Measurements from ENCODE around the gene EIF6.
"Not testable (repeated sequence)": the region's sequence is repeated elsewhere in the genome, so short reads cannot be mapped to it uniquely, and the experiment has no call there.

EIF6 gene

GRCh38 chr20:35254448-35254999, 30.0 kb downstream of the EIF6 start:
- ATAC-seq (replicated peaks) = no peak
- no peaks in the 10 kb centered on the region for H3K9me3 Mint-ChIP-seq
- H3K27ac Mint-ChIP-seq = no peak overlapping the region
- no peak overlapping the region for H3K4me3 Mint-ChIP-seq
- peaks cover 16 to 17% of the 10 kb centered on the region in 2 donors for H3K36me3 Mint-ChIP-seq
- H3K27me3 Mint-ChIP-seq = no peaks in the 10 kb centered on the region
- DNase-seq = no peak
- peaks cover 15 to 25% of the 10 kb centered on the region in 2 donors for H3K4me1 Mint-ChIP-seq

GRCh38 chr20:35253010-35253409, 31.6 kb downstream of the EIF6 start:
- DNase-seq (no peak), ATAC-seq (replicated peaks) (no peak)
- Mint-ChIP-seq H3K27ac (no peak overlapping the region), H3K27me3 (no peaks in the 10 kb centered on the region), H3K9me3 (no peaks in the 10 kb centered on the region), H3K36me3 (peaks cover 16% of the 10 kb centered on the region in 2 donors), H3K4me3 (no peak overlapping the region), H3K4me1 (peaks cover 15 to 25% of the 10 kb centered on the region in 2 donors)

DNA sequence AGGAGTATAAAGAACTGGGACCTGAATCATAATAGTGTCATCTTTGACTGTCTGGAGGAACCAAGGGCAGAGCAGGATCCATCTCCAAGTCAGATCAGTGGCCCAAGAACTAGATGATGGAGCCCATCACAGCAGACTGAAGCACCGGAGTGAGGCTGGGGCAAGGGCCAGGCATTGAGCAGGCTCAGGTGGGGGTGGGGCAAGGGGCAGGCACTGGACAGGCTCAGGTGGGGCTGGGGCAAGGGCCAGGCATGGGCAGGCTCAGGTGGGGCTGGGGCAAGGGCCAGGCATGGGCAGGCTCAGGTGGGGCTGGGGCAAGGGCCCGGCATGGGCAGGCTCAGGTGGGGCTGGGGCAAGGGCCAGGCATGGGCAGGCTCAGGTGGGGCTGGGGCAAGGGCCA, 32.0 kb downstream of the EIF6 start:
- not testable (repeated sequence) for ATAC-seq (replicated peaks); H3K9me3 Mint-ChIP-seq; H3K27me3 Mint-ChIP-seq; H3K4me3 Mint-ChIP-seq; DNase-seq
- Mint-ChIP-seq H3K4me1 (peaks cover 15 to 25% of the 10 kb centered on the region in 2 donors), H3K36me3 (peaks cover 16 to 17% of the 10 kb centered on the region in 2 donors), H3K27ac (peak overlapping the region; percentile 47)

GRCh38 chr20:35252037-35252461, 32.5 kb downstream of the EIF6 start:
- no peak overlapping the region for H3K4me3 Mint-ChIP-seq

DNA sequence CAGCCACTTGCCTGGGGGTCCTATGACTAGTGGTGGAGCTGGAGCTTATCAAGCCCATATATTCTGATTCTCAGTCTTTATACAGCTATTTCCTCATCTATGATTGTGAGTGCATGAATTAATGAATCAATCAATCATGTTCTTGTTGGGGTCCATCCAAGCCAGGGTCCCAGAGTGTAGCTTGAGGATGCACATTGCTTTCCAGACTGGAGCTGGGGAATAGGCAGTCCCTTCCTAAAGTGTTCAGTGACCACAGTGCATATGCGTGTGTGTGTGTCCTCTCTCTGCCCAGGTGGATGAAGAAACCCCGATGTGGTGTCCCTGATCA, 33.0 kb downstream of the EIF6 start:
- H3K9me3 Mint-ChIP-seq = no peaks in the 10 kb centered on the region
- ATAC-seq (replicated peaks) (peak in 1 of 2 donors; percentile 12), DNase-seq (no peak)
- H3K27me3 Mint-ChIP-seq = no peaks in the 10 kb centered on the region
- H3K36me3 Mint-ChIP-seq = peaks cover 13 to 22% of the 10 kb centered on the region in 2 donors
- H3K27ac Mint-ChIP-seq = no peak overlapping the region
- no peak overlapping the region for H3K4me3 Mint-ChIP-seq
- peaks cover 15 to 25% of the 10 kb centered on the region in 2 donors for H3K4me1 Mint-ChIP-seq

More at GRCh38 chr20:35252037-35252461, 32.5 kb downstream of the EIF6 start:
- no peaks in the 10 kb centered on the region for H3K9me3 Mint-ChIP-seq
- DNase-seq = no peak
- H3K27ac Mint-ChIP-seq = peak overlapping the region; percentile 47
- H3K36me3 Mint-ChIP-seq = peaks cover 12 to 19% of the 10 kb centered on the region in 2 donors
- no peaks in the 10 kb centered on the region for H3K27me3 Mint-ChIP-seq
- ATAC-seq (replicated peaks) = peak; percentile 83 to 90
- peaks cover 15 to 25% of the 10 kb centered on the region in 2 donors for H3K4me1 Mint-ChIP-seq

- H3K36me3 Mint-ChIP-seq = peaks cover 8 to 13% of the 10 kb centered on the region in 2 donors
- no peaks in the 10 kb centered on the region for H3K9me3 Mint-ChIP-seq
- peaks cover 15 to 25% of the 10 kb centered on the region in 2 donors for H3K4me1 Mint-ChIP-seq
- H3K27me3 Mint-ChIP-seq = no peaks in the 10 kb centered on the region
- DNase-seq = no peak
- no peak overlapping the region for H3K4me3 Mint-ChIP-seq
- no peak overlapping the region for H3K27ac Mint-ChIP-seq
- ATAC-seq (replicated peaks) = no peak
Measured at GRCh38 chr20:35248641-35249475, 35.7 kb downstream of the EIF6 start.

DNA sequence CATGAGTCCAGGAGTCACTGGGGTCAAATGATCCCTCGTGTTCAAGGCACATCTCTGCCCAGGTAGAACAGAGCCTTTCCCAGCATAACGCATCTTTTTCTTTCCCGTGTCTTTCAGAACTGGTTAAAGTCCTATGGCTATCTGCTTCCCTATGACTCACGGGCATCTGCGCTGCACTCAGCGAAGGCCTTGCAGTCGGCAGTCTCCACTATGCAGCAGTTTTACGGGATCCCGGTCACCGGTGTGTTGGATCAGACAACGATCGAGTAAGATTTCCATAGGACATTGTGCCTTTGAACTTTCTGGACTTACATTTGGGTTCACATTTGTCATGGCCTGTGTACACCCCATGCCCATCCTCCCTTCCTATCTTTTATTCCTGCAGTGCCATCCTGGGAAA, 37.8 kb downstream of the EIF6 start:
- Mint-ChIP-seq H3K27ac (no peak overlapping the region), H3K4me3 (no peak overlapping the region), H3K4me1 (peaks cover 7 to 16% of the 10 kb centered on the region in 2 donors), H3K27me3 (no peaks in the 10 kb centered on the region), H3K36me3 (peaks cover 6 to 7% of the 10 kb centered on the region in 2 donors), H3K9me3 (no peaks in the 10 kb centered on the region)
- DNase-seq (no peak), ATAC-seq (replicated peaks) (no peak)

- no peak overlapping the region for H3K27ac Mint-ChIP-seq
- H3K4me1 Mint-ChIP-seq = no peaks in the 10 kb centered on the region
- H3K36me3 Mint-ChIP-seq = peaks cover 6 to 7% of the 10 kb centered on the region in 2 donors
- no peak overlapping the region for H3K4me3 Mint-ChIP-seq
- ATAC-seq (replicated peaks) (no peak), DNase-seq (no peak)
- H3K27me3 Mint-ChIP-seq = no peaks in the 10 kb centered on the region
- no peaks in the 10 kb centered on the region for H3K9me3 Mint-ChIP-seq
Measured at GRCh38 chr20:35243986-35244385, 40.6 kb downstream of the EIF6 start.

DNA sequence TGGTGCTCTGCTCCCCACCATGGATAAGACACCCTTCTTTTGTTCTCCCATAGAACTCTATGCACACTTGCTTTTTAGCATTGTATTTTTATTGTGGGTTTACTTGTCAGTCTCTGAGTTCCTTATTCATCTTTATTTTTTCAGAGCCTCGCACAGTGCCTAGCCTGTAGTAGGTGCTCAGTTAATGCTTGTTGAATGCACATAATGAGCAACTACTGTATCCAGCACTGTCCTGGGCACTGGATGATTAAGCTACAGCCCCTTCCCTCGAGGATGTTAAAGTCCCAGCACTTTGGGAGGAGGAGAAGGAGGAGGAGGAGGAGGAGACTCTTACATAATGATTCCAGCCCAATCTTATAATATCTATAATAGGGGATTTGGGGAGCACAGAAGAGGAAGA, 41.3 kb downstream of the EIF6 start:
- Mint-ChIP-seq H3K9me3 (no peaks in the 10 kb centered on the region), H3K4me3 (no peak overlapping the region), H3K36me3 (peaks cover 4 to 7% of the 10 kb centered on the region in 2 donors), H3K27ac (no peak overlapping the region), H3K4me1 (no peaks in the 10 kb centered on the region), H3K27me3 (no peaks in the 10 kb centered on the region)
- DNase-seq (no peak), ATAC-seq (replicated peaks) (no peak)

DNA sequence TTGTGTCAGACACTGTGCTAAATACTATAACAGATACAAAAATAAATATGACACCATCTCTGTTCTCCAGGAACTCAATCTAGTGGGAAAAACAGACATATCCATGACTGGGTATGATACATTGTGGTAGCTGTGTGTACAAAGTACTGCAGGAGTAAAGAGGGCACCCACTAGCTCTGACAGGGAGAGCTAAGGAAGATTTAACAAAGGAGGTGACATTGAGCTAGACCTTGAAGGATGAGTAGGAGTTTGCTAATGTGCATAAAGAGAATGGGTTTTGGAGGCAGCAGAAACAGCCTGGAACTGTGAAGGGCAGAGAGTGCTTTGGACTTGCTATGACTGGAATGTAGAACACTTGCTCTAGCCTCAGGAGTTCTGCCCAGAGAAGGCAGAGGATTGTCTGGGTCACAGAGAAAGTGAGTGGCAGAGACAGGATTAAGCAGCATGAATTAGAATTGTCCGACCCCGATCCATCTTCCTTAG, 43.7 kb downstream of the EIF6 start:
- DNase-seq (no peak), ATAC-seq (replicated peaks) (no peak)
- Mint-ChIP-seq H3K4me1 (no peaks in the 10 kb centered on the region), H3K27ac (peak overlapping the region; percentile 65), H3K27me3 (no peaks in the 10 kb centered on the region), H3K9me3 (peaks cover 0 to 3% of the 10 kb centered on the region in 2 donors), H3K36me3 (peaks cover 11 to 12% of the 10 kb centered on the region in 2 donors), H3K4me3 (no peak overlapping the region)

DNA sequence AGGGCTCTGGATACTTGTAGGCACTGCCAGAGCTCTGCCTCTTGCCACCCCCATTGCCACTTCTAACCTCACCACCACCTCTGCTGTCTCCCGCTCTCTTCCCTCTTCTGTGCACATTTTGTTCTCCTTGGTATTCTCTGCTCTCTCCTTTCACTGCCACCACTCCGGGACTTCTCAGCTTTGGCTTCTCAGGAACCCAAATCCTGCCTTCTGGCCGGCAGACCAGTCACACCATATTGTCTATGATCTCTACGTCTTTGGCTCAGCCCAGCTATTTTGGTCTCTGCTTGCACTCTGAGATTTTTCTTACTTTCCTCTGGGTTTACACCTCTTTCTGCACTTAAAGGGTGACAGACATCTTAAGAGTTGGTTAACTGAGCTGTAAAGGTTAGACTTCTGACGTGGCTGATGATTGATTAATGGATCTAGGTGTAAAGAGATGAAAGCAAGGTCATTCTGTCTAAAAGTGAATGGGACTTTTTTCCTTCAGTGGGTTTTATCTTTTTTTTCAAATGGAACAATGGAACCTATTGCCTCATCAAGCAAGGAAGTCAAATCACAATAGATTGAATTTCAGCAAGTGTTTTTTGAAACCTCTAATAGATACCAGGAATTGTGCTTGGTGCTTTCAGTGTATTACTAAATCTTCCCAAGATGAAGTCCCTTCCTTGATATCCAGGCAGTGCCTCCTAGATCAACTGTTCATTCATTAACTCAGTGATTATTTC, 44.3 kb downstream of the EIF6 start:
- H3K36me3 Mint-ChIP-seq = peaks cover 14 to 15% of the 10 kb centered on the region in 2 donors
- no peak for DNase-seq
- H3K27ac Mint-ChIP-seq = no peak overlapping the region

GRCh38 chr20:35238735-35239134, 45.8 kb downstream of the EIF6 start:
- Mint-ChIP-seq H3K27me3 (peaks cover 0 to 5% of the 10 kb centered on the region in 2 donors), H3K4me1 (no peaks in the 10 kb centered on the region), H3K36me3 (peaks cover 22 to 29% of the 10 kb centered on the region in 2 donors), H3K4me3 (no peak overlapping the region), H3K9me3 (peaks cover 0 to 3% of the 10 kb centered on the region in 2 donors), H3K27ac (no peak overlapping the region)
- ATAC-seq (replicated peaks) (no peak), DNase-seq (no peak)

More for the DNA sequence above, 44.3 kb downstream of the EIF6 start:
- peaks cover 0 to 3% of the 10 kb centered on the region in 2 donors for H3K9me3 Mint-ChIP-seq
- H3K4me1 Mint-ChIP-seq = no peaks in the 10 kb centered on the region
- no peaks in the 10 kb centered on the region for H3K27me3 Mint-ChIP-seq
- no peak for ATAC-seq (replicated peaks)
- no peak overlapping the region for H3K4me3 Mint-ChIP-seq

- no peak overlapping the region for H3K27ac Mint-ChIP-seq
- peaks cover 0 to 3% of the 10 kb centered on the region in 2 donors for H3K9me3 Mint-ChIP-seq
- H3K36me3 Mint-ChIP-seq = peaks cover 22 to 29% of the 10 kb centered on the region in 2 donors
- ATAC-seq (replicated peaks) (no peak), DNase-seq (no peak)
- H3K4me3 Mint-ChIP-seq = no peak overlapping the region
- H3K4me1 Mint-ChIP-seq = no peaks in the 10 kb centered on the region
- peaks cover 0 to 5% of the 10 kb centered on the region in 2 donors for H3K27me3 Mint-ChIP-seq
Measured at GRCh38 chr20:35238170-35238569, 46.4 kb downstream of the EIF6 start.

- Mint-ChIP-seq H3K4me3 (no peak overlapping the region), H3K27ac (no peak overlapping the region), H3K9me3 (peaks cover 0 to 3% of the 10 kb centered on the region in 2 donors), H3K4me1 (no peaks in the 10 kb centered on the region), H3K27me3 (peaks cover 0 to 5% of the 10 kb centered on the region in 2 donors), H3K36me3 (peaks cover 24 to 31% of the 10 kb centered on the region in 2 donors)
- ATAC-seq (replicated peaks) (no peak), DNase-seq (no peak)
Measured at GRCh38 chr20:35237486-35237885, 47.1 kb downstream of the EIF6 start.
